Activated T-helper 1 cell treated with anti-CD3 and anti-CD28 coated beads, Interleukin-12 subunit alpha, Interleukin-12 subunit beta, Interleukin-2, Interleukin-4 antibody, amounts not matched to agents 30 ng/mL and 10 ng/mL and 1 ng/mL, durations not matched to agents 14 hours and 24 hours and 36 hours (primary cell): ENCODE data around the gene CD93. TPM values are rescaled to one million over a fixed set of nuclear protein-coding genes. Genes with fewer than 3 reads are reported as not detected.

Experiments
- DNase-seq: peaks from one replicate; pipeline ENCODE4 v3.0.0; 2021; ENCODE audit warnings: low spot score
- H3K27ac Mint-ChIP-seq: one replicate; pipeline ENCODE4 v1.8.0; 2021; ENCODE audit warnings: mild to moderate bottlenecking, mixed read lengths
- H3K27me3 Mint-ChIP-seq: one replicate; pipeline ENCODE4 v1.8.0; 2022; ENCODE audit warnings: mild to moderate bottlenecking, moderate library complexity, mixed read lengths; ENCODE audit not compliant: insufficient read depth
- H3K36me3 Mint-ChIP-seq: one replicate; pipeline ENCODE4 v1.8.0; 2021; ENCODE audit warnings: low read depth, mixed read lengths
- H3K4me1 Mint-ChIP-seq: one replicate; pipeline ENCODE4 v1.8.0; 2021; ENCODE audit warnings: low read depth, mixed read lengths
- H3K4me3 Mint-ChIP-seq: one replicate; pipeline ENCODE4 v1.8.0; 2021; ENCODE audit warnings: mild to moderate bottlenecking, moderate library complexity, mixed read lengths
- H3K9me3 Mint-ChIP-seq: one replicate; pipeline ENCODE4 v1.8.0; 2021; ENCODE audit warnings: mixed read lengths
- intact Hi-C: fragments of 100-400 bp; cut with micrococcal nuclease; formaldehyde crosslinking; loops from one replicate; pipeline ENCODE4 v1.15.1; 2024
- total RNA-seq: library from RNA; stranded (reverse); gene quantifications from 2 replicates; pipeline ENCODE4 v1.2.3, GENCODE V29; 2022

Gene CD93
- total RNA-seq, 1 donor from 2014 or later = 1.2 TPM

- intact Hi-C loops = no loop called here
- Mint-ChIP-seq H3K4me1 (no peaks in the 10 kb centered on the region), H3K4me3 (no peak overlapping the region), H3K36me3 (no peaks in the 10 kb centered on the region), H3K9me3 (no peaks in the 10 kb centered on the region), H3K27ac (no peak overlapping the region), H3K27me3 (peaks cover 10% of the 10 kb centered on the region)
- DNase-seq = no peak
Measured at GRCh38 chr20:23066772-23067171, 19.4 kb downstream of the CD93 start.

- Mint-ChIP-seq H3K27ac (no peak overlapping the region), H3K9me3 (no peaks in the 10 kb centered on the region), H3K27me3 (peaks cover 14% of the 10 kb centered on the region), H3K36me3 (no peaks in the 10 kb centered on the region), H3K4me3 (no peak overlapping the region), H3K4me1 (no peaks in the 10 kb centered on the region)
- no peak for DNase-seq
- intact Hi-C loops = no loop called here
Measured at GRCh38 chr20:23065266-23066201, 20.6 kb downstream of the CD93 start.

- no peak overlapping the region for H3K4me3 Mint-ChIP-seq
Measured at GRCh38 chr20:23063581-23063980, 22.5 kb downstream of the CD93 start.

GRCh38 chr20:23063168-23063567 is 23.0 kb downstream of the CD93 start:
- Mint-ChIP-seq H3K36me3 (no peaks in the 10 kb centered on the region), H3K4me1 (no peaks in the 10 kb centered on the region), H3K27me3 (peaks cover 19% of the 10 kb centered on the region), H3K9me3 (no peaks in the 10 kb centered on the region), H3K27ac (no peak overlapping the region), H3K4me3 (no peak overlapping the region)
- DNase-seq = no peak
- intact Hi-C loops = no loop called here

More at GRCh38 chr20:23063581-23063980, 22.5 kb downstream of the CD93 start:
- Mint-ChIP-seq H3K27ac (no peak overlapping the region), H3K27me3 (peaks cover 19% of the 10 kb centered on the region), H3K9me3 (no peaks in the 10 kb centered on the region), H3K4me1 (no peaks in the 10 kb centered on the region), H3K36me3 (no peaks in the 10 kb centered on the region)
- DNase-seq = no peak
- intact Hi-C loops = no loop called here

- H3K4me3 Mint-ChIP-seq = no peak overlapping the region
- H3K27ac Mint-ChIP-seq = no peak overlapping the region
- H3K36me3 Mint-ChIP-seq = no peaks in the 10 kb centered on the region
- no peaks in the 10 kb centered on the region for H3K4me1 Mint-ChIP-seq
- no peaks in the 10 kb centered on the region for H3K9me3 Mint-ChIP-seq
- intact Hi-C loops = no loop called here
- H3K27me3 Mint-ChIP-seq = peaks cover 19% of the 10 kb centered on the region
- DNase-seq = no peak
Measured at GRCh38 chr20:23062632-23063031, 23.5 kb downstream of the CD93 start.

GRCh38 chr20:23061734-23062561 is 24.2 kb downstream of the CD93 start:
- H3K4me3 Mint-ChIP-seq = no peak overlapping the region
- H3K9me3 Mint-ChIP-seq = no peaks in the 10 kb centered on the region
- H3K27me3 Mint-ChIP-seq = peaks cover 20% of the 10 kb centered on the region
- intact Hi-C loops = no loop called here
- DNase-seq = no peak
- H3K36me3 Mint-ChIP-seq = no peaks in the 10 kb centered on the region
- H3K4me1 Mint-ChIP-seq = no peaks in the 10 kb centered on the region
- H3K27ac Mint-ChIP-seq = no peak overlapping the region

- H3K27ac Mint-ChIP-seq = no peak overlapping the region
- DNase-seq = no peak
- H3K27me3 Mint-ChIP-seq = peaks cover 20% of the 10 kb centered on the region
- H3K36me3 Mint-ChIP-seq = no peaks in the 10 kb centered on the region
- no peak overlapping the region for H3K4me3 Mint-ChIP-seq
- no peaks in the 10 kb centered on the region for H3K9me3 Mint-ChIP-seq
- no peaks in the 10 kb centered on the region for H3K4me1 Mint-ChIP-seq
- intact Hi-C loops = no loop called here
Measured at GRCh38 chr20:23061262-23061661, 24.9 kb downstream of the CD93 start.

GRCh38 chr20:23060629-23061028 is 25.5 kb downstream of the CD93 start:
- no peaks in the 10 kb centered on the region for H3K9me3 Mint-ChIP-seq
- no peak overlapping the region for H3K27ac Mint-ChIP-seq
- no peak for DNase-seq
- no peaks in the 10 kb centered on the region for H3K4me1 Mint-ChIP-seq
- intact Hi-C loops = no loop called here
- no peak overlapping the region for H3K4me3 Mint-ChIP-seq
- peaks cover 25% of the 10 kb centered on the region for H3K27me3 Mint-ChIP-seq
- H3K36me3 Mint-ChIP-seq = no peaks in the 10 kb centered on the region

- Mint-ChIP-seq H3K9me3 (no peaks in the 10 kb centered on the region), H3K4me3 (no peak overlapping the region), H3K4me1 (no peaks in the 10 kb centered on the region), H3K27me3 (peaks cover 28% of the 10 kb centered on the region), H3K36me3 (no peaks in the 10 kb centered on the region), H3K27ac (no peak overlapping the region)
- no peak for DNase-seq
- intact Hi-C loops = no loop called here
Measured at GRCh38 chr20:23059846-23060245, 26.3 kb downstream of the CD93 start.

- H3K27me3 Mint-ChIP-seq = peaks cover 32% of the 10 kb centered on the region
- no peak overlapping the region for H3K27ac Mint-ChIP-seq
- DNase-seq = no peak
- no peaks in the 10 kb centered on the region for H3K36me3 Mint-ChIP-seq
- intact Hi-C loops = no loop called here
- no peaks in the 10 kb centered on the region for H3K9me3 Mint-ChIP-seq
- H3K4me3 Mint-ChIP-seq = no peak overlapping the region
- H3K4me1 Mint-ChIP-seq = no peaks in the 10 kb centered on the region
Measured at GRCh38 chr20:23059001-23059400, 27.1 kb downstream of the CD93 start.

GRCh38 chr20:23058240-23058639 is 27.9 kb downstream of the CD93 start:
- intact Hi-C loops = no loop called here

GRCh38 chr20:23052904-23053303 is 33.2 kb downstream of the CD93 start:
- peaks cover 61% of the 10 kb centered on the region for H3K27me3 Mint-ChIP-seq
- no peak overlapping the region for H3K4me3 Mint-ChIP-seq
- no peaks in the 10 kb centered on the region for H3K36me3 Mint-ChIP-seq
- H3K9me3 Mint-ChIP-seq = no peaks in the 10 kb centered on the region
- intact Hi-C loops = loop anchor here (5.0 kb wide), 1 partner anchor 144 kb away; no protein-coding TSS in a partner anchor
- DNase-seq = no peak
- H3K4me1 Mint-ChIP-seq = no peaks in the 10 kb centered on the region
- no peak overlapping the region for H3K27ac Mint-ChIP-seq

More at GRCh38 chr20:23058240-23058639, 27.9 kb downstream of the CD93 start:
- H3K36me3 Mint-ChIP-seq = no peaks in the 10 kb centered on the region
- no peak overlapping the region for H3K27ac Mint-ChIP-seq
- H3K4me3 Mint-ChIP-seq = no peak overlapping the region
- H3K4me1 Mint-ChIP-seq = no peaks in the 10 kb centered on the region
- no peak for DNase-seq
- peaks cover 38% of the 10 kb centered on the region for H3K27me3 Mint-ChIP-seq
- H3K9me3 Mint-ChIP-seq = no peaks in the 10 kb centered on the region
